ENCODE measurements around the gene RPS6KB2. TPM values are rescaled to one million over a fixed set of nuclear protein-coding genes. Genes with fewer than 3 reads are reported as not detected.
A peak's percentile ranks its signal among the peaks of the same experiment; 100 is the strongest.

RPS6KB2 gene
- total and polyA plus RNA-seq, 9 of the 15 experiments (the other 6 are each of a cell fraction or from before 2014, with no cell fraction given) = 0.42 to 122 (median 82.6) TPM

GRCh38 chr11:67420646-67421429 is 7.5 kb upstream of the RPS6KB2 start (continued):
- TF ChIP-seq SREBF2 (CRISPR knock-in tag; IDR thresholded peaks at IDR 0.05) (no peak), CHCHD3 (CRISPR knock-in tag; IDR thresholded peaks at IDR 0.05) (no peak), TRIM25 (IDR thresholded peaks at IDR 0.05; ENCODE audit: borderline replicate concordance) (no peak), CBX2 (IDR thresholded peaks at IDR 0.05; ENCODE audit: insufficient read depth, low read length, poor library complexity, severe bottlenecking) (no peak), CBFA2T3 (IDR thresholded peaks at IDR 0.05) (no peak), SMARCC2 (IDR thresholded peaks at IDR 0.05; ENCODE audit: low read depth) (no peak), ARID2 (IDR thresholded peaks at IDR 0.05) (no peak), MLX (CRISPR knock-in tag; conservative IDR thresholded peaks at IDR 0.05) (no peak), ZFPM2 (CRISPR knock-in tag; IDR thresholded peaks at IDR 0.05) (no peak), SMARCA4 (IDR thresholded peaks at IDR 0.05) (no peak), TCF7 (IDR thresholded peaks at IDR 0.05; ENCODE audit: borderline replicate concordance) (no peak), HNRNPLL (IDR thresholded peaks at IDR 0.05; ENCODE audit: low read depth, low read length, poor library complexity, severe bottlenecking) (peak; percentile 79), THAP12 (CRISPR knock-in tag; IDR thresholded peaks at IDR 0.05) (no peak), FOXJ3 (CRISPR knock-in tag; IDR thresholded peaks at IDR 0.05) (no peak), SNRNP70 (optimal IDR thresholded peaks at IDR 0.05; ENCODE audit: low read depth, low read length) (no peak)
- TF ChIP-seq, protein P1, sequence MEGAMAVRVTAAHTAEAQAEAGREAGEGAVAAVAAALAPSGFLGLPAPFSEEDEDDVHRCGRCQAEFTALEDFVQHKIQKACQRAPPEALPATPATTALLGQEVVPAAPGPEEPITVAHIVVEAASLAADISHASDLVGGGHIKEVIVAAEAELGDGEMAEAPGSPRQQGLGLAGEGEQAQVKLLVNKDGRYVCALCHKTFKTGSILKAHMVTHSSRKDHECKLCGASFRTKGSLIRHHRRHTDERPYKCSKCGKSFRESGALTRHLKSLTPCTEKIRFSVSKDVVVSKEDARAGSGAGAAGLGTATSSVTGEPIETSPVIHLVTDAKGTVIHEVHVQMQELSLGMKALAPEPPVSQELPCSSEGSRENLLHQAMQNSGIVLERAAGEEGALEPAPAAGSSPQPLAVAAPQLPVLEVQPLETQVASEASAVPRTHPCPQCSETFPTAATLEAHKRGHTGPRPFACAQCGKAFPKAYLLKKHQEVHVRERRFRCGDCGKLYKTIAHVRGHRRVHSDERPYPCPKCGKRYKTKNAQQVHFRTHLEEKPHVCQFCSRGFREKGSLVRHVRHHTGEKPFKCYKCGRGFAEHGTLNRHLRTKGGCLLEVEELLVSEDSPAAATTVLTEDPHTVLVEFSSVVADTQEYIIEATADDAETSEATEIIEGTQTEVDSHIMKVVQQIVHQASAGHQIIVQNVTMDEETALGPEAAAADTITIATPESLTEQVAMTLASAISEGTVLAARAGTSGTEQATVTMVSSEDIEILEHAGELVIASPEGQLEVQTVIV (CRISPR knock-in tag; IDR thresholded peaks at IDR 0.05; ENCODE audit: borderline replicate concordance) = no peak; the same call in 1 of the 2 replicates
- TF ChIP-seq, protein P2, sequence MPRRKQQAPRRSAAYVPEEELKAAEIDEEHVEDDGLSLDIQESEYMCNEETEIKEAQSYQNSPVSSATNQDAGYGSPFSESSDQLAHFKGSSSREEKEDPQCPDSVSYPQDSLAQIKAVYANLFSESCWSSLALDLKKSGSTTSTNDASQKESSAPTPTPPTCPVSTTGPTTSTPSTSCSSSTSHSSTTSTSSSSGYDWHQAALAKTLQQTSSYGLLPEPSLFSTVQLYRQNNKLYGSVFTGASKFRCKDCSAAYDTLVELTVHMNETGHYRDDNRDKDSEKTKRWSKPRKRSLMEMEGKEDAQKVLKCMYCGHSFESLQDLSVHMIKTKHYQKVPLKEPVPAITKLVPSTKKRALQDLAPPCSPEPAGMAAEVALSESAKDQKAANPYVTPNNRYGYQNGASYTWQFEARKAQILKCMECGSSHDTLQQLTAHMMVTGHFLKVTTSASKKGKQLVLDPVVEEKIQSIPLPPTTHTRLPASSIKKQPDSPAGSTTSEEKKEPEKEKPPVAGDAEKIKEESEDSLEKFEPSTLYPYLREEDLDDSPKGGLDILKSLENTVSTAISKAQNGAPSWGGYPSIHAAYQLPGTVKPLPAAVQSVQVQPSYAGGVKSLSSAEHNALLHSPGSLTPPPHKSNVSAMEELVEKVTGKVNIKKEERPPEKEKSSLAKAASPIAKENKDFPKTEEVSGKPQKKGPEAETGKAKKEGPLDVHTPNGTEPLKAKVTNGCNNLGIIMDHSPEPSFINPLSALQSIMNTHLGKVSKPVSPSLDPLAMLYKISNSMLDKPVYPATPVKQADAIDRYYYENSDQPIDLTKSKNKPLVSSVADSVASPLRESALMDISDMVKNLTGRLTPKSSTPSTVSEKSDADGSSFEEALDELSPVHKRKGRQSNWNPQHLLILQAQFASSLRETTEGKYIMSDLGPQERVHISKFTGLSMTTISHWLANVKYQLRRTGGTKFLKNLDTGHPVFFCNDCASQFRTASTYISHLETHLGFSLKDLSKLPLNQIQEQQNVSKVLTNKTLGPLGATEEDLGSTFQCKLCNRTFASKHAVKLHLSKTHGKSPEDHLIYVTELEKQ (CRISPR knock-in tag; IDR thresholded peaks at IDR 0.05) = no peak

Measured in K562 (cell line).